Activated naive CD8-positive, alpha-beta T cell treated with anti-CD3 and anti-CD28 coated beads, Interleukin-2, amount 50 U/mL, for 16 hours (primary cell): Measurements from ENCODE around the gene SPRR2B.
"Not testable (repeated sequence)": the region's sequence is repeated elsewhere in the genome, so short reads cannot be mapped to it uniquely, and the experiment has no call there.

Experiments used
- DNase-seq: peaks from one replicate; pipeline ENCODE4 v3.0.0-alpha.2; 2020; ENCODE audit warnings: low read depth, low spot score

Gene SPRR2B

GRCh38 chr1:153032677-153033308 is 38.6 kb downstream of the SPRR2B start:
- no peak for DNase-seq

GRCh38 chr1:153032073-153032472 is 39.3 kb downstream of the SPRR2B start:
- no peak for DNase-seq

GRCh38 chr1:153030895-153031294 is 40.5 kb downstream of the SPRR2B start, which contains the start of gene SPRR1B:
Gene SPRR1B, plus strand, starts transcription at chr1:153031203. Its CDS starts 1,143 bp downstream, at chr1:153032346.
- DNase-seq: no peak

- no peak for DNase-seq
These were observed 42.6 kb downstream of the SPRR2B start for GRCh38 chr1:153028766-153029165.

GRCh38 chr1:153025797-153026196 is 45.6 kb downstream of the SPRR2B start:
- no peak for DNase-seq

GRCh38 chr1:153024413-153024812 is 47.0 kb downstream of the SPRR2B start:
- DNase-seq: no peak

- DNase-seq: no peak
These were observed 48.3 kb downstream of the SPRR2B start for GRCh38 chr1:153023109-153023508.

GRCh38 chr1:153022340-153022739 is 49.1 kb downstream of the SPRR2B start:
- not testable (repeated sequence) for DNase-seq

GRCh38 chr1:153021829-153022228 is 49.6 kb downstream of the SPRR2B start:
- DNase-seq: not testable (repeated sequence)
